Panc1 (cell line): ENCODE data around the gene FOXD2.

Source experiments
- POLR2AphosphoS5 ChIP-seq: IDR thresholded peaks from 2 replicates; pipeline ENCODE4 v1.6.1; 2012; ENCODE audit warnings: mild to moderate bottlenecking, low read depth, low read length, moderate library complexity
- TF ChIP-seq, protein P1 (sequence below): fragments of 450-650 bp; IDR thresholded peaks from 2 replicates; pipeline ENCODE4 v1.5.1; 2017; ENCODE audit warnings: mild to moderate bottlenecking
- TF ChIP-seq, protein P2 (sequence below), 2 experiments: IDR thresholded peaks; 2 replicates each; pipeline ENCODE4 v1.6.1; 2011 to 2012; ENCODE audit warnings: low read depth in 2 of 2, control low read depth in 1 of 2, low read length in 1 of 2, mild to moderate bottlenecking in 1 of 2, moderate library complexity in 1 of 2; ENCODE audit not compliant: insufficient read depth in 1 of 2

DNA sequence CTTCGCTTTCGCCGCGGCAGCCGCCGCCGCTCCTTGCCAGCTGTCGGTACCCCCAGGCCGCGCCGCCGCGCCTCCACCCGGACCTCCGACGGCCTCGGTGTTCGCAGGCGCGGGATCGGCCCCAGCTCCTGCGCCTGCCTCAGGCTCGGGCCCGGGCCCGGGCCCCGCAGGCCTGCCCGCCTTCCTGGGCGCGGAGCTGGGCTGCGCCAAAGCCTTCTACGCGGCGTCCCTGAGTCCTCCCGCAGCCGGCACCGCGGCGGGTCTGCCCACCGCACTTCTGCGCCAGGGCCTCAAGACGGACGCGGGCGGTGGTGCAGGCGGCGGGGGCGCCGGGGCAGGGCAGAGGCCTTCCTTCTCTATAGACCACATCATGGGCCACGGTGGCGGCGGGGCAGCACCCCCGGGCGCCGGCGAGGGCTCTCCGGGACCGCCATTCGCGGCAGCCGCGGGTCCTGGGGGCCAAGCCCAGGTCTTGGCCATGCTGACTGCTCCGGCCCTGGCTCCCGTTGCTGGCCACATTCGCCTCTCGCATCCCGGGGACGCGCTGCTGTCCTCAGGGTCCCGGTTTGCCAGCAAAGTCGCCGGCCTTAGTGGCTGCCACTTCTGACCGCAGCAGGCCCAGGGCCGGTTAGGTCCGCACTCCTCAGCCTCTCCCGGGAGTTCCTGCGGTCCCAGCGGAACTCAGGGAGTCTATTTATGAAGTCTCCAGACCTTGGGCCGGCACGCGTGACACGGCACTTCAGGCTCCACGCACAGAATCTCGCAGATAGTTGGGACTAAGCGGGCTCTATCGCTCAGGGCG is 1.4 kb downstream of the FOXD2 start:
- TF ChIP-seq, protein P1, sequence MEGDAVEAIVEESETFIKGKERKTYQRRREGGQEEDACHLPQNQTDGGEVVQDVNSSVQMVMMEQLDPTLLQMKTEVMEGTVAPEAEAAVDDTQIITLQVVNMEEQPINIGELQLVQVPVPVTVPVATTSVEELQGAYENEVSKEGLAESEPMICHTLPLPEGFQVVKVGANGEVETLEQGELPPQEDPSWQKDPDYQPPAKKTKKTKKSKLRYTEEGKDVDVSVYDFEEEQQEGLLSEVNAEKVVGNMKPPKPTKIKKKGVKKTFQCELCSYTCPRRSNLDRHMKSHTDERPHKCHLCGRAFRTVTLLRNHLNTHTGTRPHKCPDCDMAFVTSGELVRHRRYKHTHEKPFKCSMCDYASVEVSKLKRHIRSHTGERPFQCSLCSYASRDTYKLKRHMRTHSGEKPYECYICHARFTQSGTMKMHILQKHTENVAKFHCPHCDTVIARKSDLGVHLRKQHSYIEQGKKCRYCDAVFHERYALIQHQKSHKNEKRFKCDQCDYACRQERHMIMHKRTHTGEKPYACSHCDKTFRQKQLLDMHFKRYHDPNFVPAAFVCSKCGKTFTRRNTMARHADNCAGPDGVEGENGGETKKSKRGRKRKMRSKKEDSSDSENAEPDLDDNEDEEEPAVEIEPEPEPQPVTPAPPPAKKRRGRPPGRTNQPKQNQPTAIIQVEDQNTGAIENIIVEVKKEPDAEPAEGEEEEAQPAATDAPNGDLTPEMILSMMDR: no peak
- TF ChIP-seq, protein P2, sequence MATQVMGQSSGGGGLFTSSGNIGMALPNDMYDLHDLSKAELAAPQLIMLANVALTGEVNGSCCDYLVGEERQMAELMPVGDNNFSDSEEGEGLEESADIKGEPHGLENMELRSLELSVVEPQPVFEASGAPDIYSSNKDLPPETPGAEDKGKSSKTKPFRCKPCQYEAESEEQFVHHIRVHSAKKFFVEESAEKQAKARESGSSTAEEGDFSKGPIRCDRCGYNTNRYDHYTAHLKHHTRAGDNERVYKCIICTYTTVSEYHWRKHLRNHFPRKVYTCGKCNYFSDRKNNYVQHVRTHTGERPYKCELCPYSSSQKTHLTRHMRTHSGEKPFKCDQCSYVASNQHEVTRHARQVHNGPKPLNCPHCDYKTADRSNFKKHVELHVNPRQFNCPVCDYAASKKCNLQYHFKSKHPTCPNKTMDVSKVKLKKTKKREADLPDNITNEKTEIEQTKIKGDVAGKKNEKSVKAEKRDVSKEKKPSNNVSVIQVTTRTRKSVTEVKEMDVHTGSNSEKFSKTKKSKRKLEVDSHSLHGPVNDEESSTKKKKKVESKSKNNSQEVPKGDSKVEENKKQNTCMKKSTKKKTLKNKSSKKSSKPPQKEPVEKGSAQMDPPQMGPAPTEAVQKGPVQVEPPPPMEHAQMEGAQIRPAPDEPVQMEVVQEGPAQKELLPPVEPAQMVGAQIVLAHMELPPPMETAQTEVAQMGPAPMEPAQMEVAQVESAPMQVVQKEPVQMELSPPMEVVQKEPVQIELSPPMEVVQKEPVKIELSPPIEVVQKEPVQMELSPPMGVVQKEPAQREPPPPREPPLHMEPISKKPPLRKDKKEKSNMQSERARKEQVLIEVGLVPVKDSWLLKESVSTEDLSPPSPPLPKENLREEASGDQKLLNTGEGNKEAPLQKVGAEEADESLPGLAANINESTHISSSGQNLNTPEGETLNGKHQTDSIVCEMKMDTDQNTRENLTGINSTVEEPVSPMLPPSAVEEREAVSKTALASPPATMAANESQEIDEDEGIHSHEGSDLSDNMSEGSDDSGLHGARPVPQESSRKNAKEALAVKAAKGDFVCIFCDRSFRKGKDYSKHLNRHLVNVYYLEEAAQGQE (IDR thresholded peaks at IDR 0.05; ENCODE audit: insufficient read depth in 1 of 2, low read depth in 2 of 2, low read length in 1 of 2): no peak
- no peak for TF ChIP-seq POLR2AphosphoS5
